ENCODE measurements around the gene SNTA1. TPM values are rescaled to one million over a fixed set of nuclear protein-coding genes. Genes with fewer than 3 reads are reported as not detected.

The SNTA1 gene
- polyA plus RNA-seq (3.6 to 6.5 TPM (median 4.8 TPM) in 3 replicates), polyA minus RNA-seq (3.9 to 6.7 TPM (median 4.8 TPM) in 3 replicates)
- polyA plus RNA-seq (2011; ENCODE audit: low read depth): 2.2 TPM
- 4.0 and 8.6 TPM in 2 replicates for polyA plus RNA-seq (2011; cell fraction: cytosol; rRNA removed)
- polyA plus RNA-seq (2011; cell fraction: nucleus; rRNA removed): 2.8 and 4.4 TPM in 2 replicates
- 2.5 and 5.8 TPM in 2 replicates for polyA plus RNA-seq (2012; ENCODE audit: low replicate concordance)
- 8.6 TPM for polyA minus RNA-seq (2011; cell fraction: cytosol; rRNA and poly(A)+ RNA removed)
- polyA minus RNA-seq (2011; cell fraction: nucleus; rRNA and poly(A)+ RNA removed): 2.0 and 2.3 TPM in 2 replicates

- Histone ChIP-seq H3K27ac (ENCODE audit: control insufficient read depth, insufficient read depth, low read length) (no peak within 1 kb of the TSS), H3K9ac (ENCODE audit: control insufficient read depth, extremely low read depth, insufficient read depth, low read length) (peak within 1 kb of the TSS; percentile 52), H3K9me1 (ENCODE audit: control insufficient read depth, extremely low read depth, insufficient read depth, low read length) (no peaks in the 10 kb centered on the region), H3K4me2 (ENCODE audit: control insufficient read depth, extremely low read depth, insufficient read depth, low read depth, low read length) (peak within 1 kb of the TSS; percentile 83), H3K4me3 (ENCODE audit: control insufficient read depth in 2 of 3, extremely low read depth in 1 of 3, insufficient read depth in 2 of 3, low read depth in 1 of 3, low read length in 3 of 3) (peak within 1 kb of the TSS; percentile 49 to 86 (median 70)), H3K79me2 (ENCODE audit: control insufficient read depth, insufficient read depth, low read length) (no peaks in the 10 kb centered on the region), H3K4me1 (ENCODE audit: control insufficient read depth, extremely low read depth, insufficient read depth, low read length) (peaks cover 4% of the 10 kb centered on the region), H3K9me3 (ENCODE audit: control insufficient read depth, low read depth, low read length) (no peaks in the 10 kb centered on the region), H3K36me3 (ENCODE audit: control insufficient read depth in 2 of 2, extremely low read depth in 1 of 2, insufficient read depth in 2 of 2, low read length in 2 of 2) (no peaks in the 10 kb centered on the region), H4K20me1 (ENCODE audit: control insufficient read depth, extremely low read depth, insufficient read depth, low read length) (no peaks in the 10 kb centered on the region), H3K27me3 (ENCODE audit: control insufficient read depth, extremely low read depth, insufficient read depth, low read length) (peaks cover 7% of the 10 kb centered on the region), H2AFZ (ENCODE audit: control insufficient read depth, low read length) (peak within 1 kb of the TSS; percentile 95)
- no peak for FAIRE-seq
- TF ChIP-seq CTCF (optimal IDR thresholded peaks at IDR 0.05 in 1 of 3, IDR thresholded peaks at IDR 0.05 in 1 of 3, conservative IDR thresholded peaks at IDR 0.05 in 1 of 3; ENCODE audit: extremely low read depth in 1 of 3, insufficient read depth in 2 of 3, low read length in 3 of 3) (no peak), EZH2 (IDR thresholded peaks at IDR 0.05; ENCODE audit: low read length) (no peak)
- dilution Hi-C loops (cut with MboI; ENCODE audit: extremely low pct_ligation_motif_present, low sequenced_read_pairs): no loop called here
- no peak for DNase-seq (ENCODE audit: low read depth, low spot score)
Measured at GRCh38 chr20:33443512-33444239, at the start of gene SNTA1. Gene SNTA1, minus strand, starts transcription at chr20:33443763. Its CDS starts 143 bp downstream, at chr20:33443620.

- TF ChIP-seq CTCF (optimal IDR thresholded peaks at IDR 0.05 in 1 of 3, IDR thresholded peaks at IDR 0.05 in 1 of 3, conservative IDR thresholded peaks at IDR 0.05 in 1 of 3; ENCODE audit: extremely low read depth in 1 of 3, insufficient read depth in 2 of 3, low read length in 3 of 3): no peak
- no peak for TF ChIP-seq EZH2 (IDR thresholded peaks at IDR 0.05; ENCODE audit: low read length)
- Histone ChIP-seq H3K4me2 (ENCODE audit: control insufficient read depth, extremely low read depth, insufficient read depth, low read depth, low read length) (peak overlapping the region; percentile 96), H3K9ac (ENCODE audit: control insufficient read depth, extremely low read depth, insufficient read depth, low read length) (peak overlapping the region; percentile 86), H3K4me3 (ENCODE audit: control insufficient read depth in 2 of 3, extremely low read depth in 1 of 3, insufficient read depth in 2 of 3, low read depth in 1 of 3, low read length in 3 of 3) (peak overlapping the region; percentile 90 to 96 (median 94)), H2AFZ (ENCODE audit: control insufficient read depth, low read length) (peak overlapping the region; percentile 91), H3K9me3 (ENCODE audit: control insufficient read depth, low read depth, low read length) (no peaks in the 10 kb centered on the region), H3K36me3 (ENCODE audit: control insufficient read depth in 2 of 2, extremely low read depth in 1 of 2, insufficient read depth in 2 of 2, low read length in 2 of 2) (no peaks in the 10 kb centered on the region), H4K20me1 (ENCODE audit: control insufficient read depth, extremely low read depth, insufficient read depth, low read length) (no peaks in the 10 kb centered on the region), H3K79me2 (ENCODE audit: control insufficient read depth, insufficient read depth, low read length) (peaks cover 26% of the 10 kb centered on the region), H3K27me3 (ENCODE audit: control insufficient read depth, extremely low read depth, insufficient read depth, low read length) (no peaks in the 10 kb centered on the region), H3K9me1 (ENCODE audit: control insufficient read depth, extremely low read depth, insufficient read depth, low read length) (no peaks in the 10 kb centered on the region), H3K27ac (ENCODE audit: control insufficient read depth, insufficient read depth, low read length) (peak overlapping the region; percentile 82), H3K4me1 (ENCODE audit: control insufficient read depth, extremely low read depth, insufficient read depth, low read length) (peaks cover 4% of the 10 kb centered on the region)
- DNase-seq (ENCODE audit: low read depth, low spot score) (no peak), FAIRE-seq (no peak)
- dilution Hi-C loops (cut with MboI; ENCODE audit: extremely low pct_ligation_motif_present, low sequenced_read_pairs): no loop called here
Measured at GRCh38 chr20:33490934-33491656, 47.5 kb upstream of the SNTA1 start.
